ENCODE measurements around the gene CCDC92B.
A peak's percentile ranks its signal among the peaks of the same experiment; 100 is the strongest.

The CCDC92B gene

DNA sequence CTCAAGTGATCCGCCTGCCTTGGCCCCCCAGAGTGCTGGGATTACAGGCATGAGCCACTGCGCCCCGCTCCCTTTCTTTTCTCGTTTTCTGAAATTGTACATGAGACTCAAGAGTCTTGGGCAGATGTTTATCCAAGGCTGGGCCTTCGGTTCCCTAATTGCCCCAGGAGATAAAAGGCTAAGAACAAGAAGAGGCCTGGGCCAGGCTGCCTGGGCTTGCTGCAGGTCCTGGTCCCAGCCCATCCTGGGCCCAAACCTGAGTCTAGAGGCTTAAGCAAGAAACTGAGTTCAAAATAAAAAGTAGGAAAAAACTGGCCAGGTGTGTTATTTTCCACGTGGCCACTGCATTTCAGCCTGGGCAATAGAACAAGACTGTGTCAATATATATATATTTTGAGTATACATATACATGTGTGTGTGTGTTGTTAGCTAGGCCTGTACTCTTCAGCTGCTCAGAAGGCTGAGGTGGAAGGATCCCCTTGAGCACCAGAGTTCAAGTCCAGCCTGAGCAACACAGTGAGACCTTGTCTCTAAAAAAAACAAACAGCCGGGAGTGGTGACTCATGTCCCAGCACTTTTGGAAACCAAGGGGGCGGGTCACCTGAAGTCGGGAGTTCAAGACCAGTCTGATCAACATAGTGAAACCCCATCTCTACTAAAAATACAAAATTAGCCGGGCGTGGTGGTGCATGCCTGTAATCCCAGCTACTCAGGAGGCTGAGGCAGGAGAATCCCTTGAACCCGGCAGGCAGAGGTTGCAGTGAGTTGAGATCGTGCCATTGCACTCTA is 31.1 kb downstream of the CCDC92B start:
- no peak for DNase-seq

- no peak for DNase-seq
These were observed 32.8 kb downstream of the CCDC92B start for GRCh38 chr17:2716649-2717048.

DNA sequence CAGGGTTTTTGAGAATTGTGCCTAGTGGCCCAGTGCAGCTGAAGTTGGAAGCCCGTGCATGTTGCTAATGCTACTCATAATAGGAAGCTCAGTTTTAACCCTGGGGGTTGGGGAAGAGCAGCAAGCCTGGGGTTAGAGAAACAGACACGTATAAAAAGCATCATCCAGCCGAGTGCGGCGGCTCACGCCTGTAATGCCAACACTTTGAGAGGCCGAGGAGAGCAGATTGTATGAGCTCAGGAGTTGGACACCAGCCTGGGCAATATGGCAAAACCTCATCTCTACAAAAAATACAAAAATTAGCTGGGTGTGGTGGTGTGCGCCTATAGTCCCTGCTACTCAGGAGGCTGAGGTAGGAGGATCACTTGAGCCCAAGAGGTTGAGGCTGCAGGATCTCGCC is 35.6 kb downstream of the CCDC92B start:
- DNase-seq: no peak

GRCh38 chr17:2712300-2713043 is 37.0 kb downstream of the CCDC92B start:
- DNase-seq: no peak

DNA sequence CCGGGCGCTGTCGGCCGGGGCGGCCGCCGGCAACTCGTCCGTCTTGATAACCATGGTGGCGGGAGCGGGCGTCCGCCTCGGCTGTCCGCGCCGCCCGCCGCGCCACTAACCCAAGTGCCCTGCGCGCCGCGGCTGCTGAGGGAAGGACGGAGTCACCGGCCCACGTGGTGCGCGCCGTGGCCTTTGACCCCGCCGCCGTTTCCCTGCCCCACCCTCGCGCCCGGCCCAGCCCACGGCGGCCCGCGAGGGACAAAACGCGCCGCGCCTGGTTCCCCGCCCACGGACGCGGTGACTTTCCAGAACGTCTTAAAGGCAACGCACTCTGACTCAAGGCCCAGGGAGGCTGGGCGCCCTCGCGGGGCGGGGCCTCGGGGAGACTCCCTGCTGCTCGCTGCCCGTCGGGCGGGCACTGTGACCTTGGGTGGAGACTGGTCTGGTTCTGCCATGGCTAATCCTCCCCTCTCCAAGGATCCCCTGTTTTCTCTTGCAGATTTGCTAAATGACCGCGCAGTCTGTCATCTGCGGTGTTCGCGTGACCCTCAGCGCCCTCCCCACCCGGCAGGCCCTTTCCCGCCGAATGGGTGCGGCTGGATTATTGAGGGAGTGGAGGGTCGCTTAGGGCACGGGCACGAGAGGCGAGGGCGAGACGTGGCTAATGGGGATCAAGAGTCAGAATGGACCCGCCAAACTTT is 37.7 kb downstream of the CCDC92B start, which contains the start of gene CLUH:
Gene CLUH, minus strand, starts transcription at position 157 of the 692 bp plus-strand sequence. Its CDS starts 103 bp downstream, at position 54.
- peak; percentile 82 for DNase-seq

DNA sequence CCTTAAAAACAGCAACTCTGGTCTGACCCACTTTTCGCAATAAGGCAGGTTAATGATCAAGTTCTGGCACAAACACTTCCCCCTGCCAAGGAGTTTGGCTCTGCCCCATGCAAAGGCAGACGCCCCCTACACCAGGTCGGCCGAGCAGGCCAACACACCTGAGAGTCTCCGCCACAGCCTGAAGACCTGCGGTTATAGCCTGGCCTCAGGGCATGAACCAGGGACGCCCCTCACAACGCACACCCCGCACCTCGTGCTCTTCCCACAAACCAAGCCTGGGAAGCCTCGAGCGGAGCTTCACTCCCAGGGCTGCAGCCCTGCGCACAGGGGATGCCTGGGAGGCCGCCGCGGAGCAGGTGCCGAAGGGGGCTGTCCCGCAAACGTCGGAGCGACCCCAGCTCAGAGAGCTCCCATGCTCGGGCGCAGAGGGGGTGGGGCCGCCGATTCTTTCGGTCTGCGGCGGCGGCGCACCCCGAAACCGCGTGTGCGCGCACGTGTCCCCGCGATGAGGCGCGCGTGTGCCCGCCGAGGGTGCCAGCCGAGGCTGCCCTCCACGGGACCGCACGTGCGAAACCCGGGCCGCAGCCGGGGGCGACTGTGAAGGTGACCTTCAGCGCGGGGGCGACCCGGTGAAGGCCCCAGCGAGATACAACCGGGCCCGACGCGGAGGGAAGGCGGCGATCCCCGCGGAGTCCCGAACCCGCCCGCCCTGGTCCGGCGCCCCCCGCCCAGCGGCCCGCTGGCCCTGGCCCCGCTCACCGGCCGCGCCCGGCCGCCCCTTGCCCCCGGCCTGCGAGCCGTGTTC is 38.4 kb downstream of the CCDC92B start:
- no peak for DNase-seq

GRCh38 chr17:2710071-2710802 is 39.2 kb downstream of the CCDC92B start:
- no peak for DNase-seq

- no peak for DNase-seq
These were observed 40.2 kb downstream of the CCDC92B start for GRCh38 chr17:2709183-2709661.

DNA sequence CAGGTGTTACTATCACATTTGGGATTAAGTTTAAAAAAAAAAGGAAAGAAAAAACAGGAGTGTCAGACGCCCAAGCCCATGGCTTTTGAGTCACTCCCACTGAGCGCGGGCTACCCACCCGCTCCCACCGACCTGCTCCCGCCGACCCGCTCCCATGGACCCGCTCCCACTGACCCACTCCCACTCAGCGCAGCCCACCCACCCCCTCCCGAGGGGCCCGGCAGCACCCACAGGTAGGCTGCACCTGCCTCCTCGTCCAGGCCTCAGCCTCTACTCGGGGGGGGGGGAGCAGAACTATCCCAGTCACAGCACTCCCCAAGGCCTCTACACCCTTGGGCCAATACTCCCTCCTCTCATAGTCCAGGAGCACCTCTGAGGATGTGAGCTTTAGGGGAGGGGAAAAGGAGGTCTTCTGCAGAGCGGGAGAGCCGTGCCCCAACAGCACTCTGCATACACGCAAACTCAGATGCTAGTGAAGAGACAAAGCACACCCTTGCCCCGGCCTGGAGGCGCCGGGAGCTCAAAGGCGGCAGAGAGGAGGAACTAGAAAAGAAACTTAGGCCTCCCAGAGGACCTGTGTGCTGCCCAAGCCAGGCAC is 40.8 kb downstream of the CCDC92B start:
- no peak for DNase-seq

GRCh38 chr17:2707721-2708584 is 41.5 kb downstream of the CCDC92B start:
- no peak for DNase-seq

- DNase-seq: no peak
These were observed 42.4 kb downstream of the CCDC92B start for GRCh38 chr17:2706911-2707510.

DNA sequence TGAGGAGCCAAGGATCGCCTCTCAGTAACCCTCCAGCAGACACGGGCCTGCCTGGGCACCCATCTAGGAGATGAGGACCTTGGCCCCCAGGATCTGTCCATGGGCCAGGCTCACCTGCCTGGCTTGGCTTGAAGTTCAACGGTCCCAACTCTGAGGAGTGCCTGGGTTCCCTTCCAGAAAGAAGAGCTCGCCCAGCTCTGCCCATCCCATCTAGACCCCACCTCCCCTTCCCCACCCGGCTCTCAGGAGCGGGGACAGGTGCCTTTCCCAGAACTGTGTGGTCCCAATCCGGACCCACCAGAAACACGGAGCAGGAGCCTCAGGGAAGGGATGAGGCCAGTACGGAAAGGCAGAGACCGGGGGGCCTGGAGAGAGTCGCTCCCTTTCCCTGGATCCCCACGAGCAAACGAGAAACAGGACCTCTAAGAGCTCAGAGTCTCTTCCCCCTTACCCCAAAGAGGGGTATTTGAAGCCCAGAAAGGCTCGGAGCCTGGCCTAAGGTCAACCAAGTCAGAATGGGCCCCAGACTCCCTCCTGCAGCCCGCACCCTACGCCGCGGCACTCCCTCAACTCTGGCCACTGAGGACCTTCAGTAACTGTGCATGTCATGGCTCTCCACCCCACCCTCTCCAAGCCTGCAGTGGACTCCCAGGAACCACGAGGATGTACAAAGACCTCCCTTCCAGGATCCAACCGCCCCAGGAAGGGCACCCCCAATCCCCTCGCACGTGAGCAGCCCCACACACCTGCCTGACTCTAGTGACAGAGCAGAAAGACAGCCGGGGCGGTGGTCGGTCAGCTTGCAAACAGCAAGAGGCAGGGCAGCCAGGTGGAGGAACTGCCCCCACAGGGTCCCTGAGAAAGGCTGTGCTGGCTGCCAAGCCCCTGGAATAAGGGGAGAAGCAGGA is 43.3 kb downstream of the CCDC92B start:
- no peak for DNase-seq

GRCh38 chr17:2705263-2705662 is 44.2 kb downstream of the CCDC92B start:
- DNase-seq: no peak

DNA sequence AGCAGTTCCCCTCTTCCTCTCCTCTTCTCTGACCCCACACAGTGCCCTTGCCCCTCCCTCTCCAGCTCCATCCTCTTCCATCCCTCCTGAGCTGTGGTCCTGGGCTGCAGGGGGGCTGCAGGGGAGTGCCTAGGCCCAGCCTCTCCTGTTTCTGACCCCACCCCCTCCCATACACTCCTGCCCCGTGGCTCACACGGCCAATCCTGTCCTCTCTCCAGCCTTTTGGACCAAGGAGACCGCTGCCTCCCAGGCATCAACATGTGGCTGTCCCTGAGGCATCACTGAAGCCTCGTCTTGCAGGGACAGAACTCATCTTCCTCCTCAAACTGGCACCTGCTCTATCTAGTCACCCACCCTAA is 44.6 kb downstream of the CCDC92B start:
- DNase-seq: no peak

DNA sequence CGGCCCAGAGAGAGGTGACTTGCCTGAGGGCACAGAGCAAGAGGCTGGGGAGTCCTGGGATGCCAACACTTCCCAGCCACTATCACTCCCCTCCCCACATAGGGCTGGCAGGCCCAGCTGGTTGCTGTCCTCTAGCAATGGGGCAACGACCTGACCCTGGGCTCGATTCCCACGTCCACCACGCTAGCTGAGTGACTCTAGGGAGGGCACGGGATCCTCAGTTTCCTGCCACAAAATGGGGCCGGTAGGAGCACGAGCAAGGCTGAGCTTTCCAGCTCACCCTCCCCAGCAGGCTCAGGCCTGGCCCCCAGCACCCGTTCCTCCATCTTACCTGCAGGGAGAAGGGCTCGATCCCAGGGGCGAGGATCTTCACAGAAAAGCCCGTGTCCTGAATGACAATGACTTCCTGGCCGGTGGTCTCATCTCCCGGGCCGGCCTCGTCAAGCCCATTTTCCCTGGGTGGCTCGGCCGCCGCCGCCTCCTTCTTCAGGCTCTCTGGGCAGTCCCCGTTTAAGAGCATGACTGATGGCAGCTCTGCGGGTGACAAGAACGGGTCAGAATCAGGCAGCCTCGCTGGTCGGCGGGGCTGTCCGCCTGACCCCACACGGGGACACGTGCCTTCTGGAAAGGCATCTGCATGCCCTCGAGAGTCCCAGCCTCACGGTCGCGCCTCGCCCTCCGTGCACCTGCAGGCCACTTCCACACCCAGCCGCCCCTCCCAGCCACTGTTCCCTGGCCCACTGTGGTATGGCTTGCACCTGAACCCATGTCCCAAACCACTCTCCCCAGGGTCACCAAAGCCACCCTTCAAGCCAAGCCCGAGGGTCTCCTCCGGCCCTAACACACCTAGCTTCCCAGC is 45.2 kb downstream of the CCDC92B start:
- no peak for DNase-seq

- DNase-seq: no peak
These were observed 45.8 kb downstream of the CCDC92B start for GRCh38 chr17:2703606-2704005.

DNA sequence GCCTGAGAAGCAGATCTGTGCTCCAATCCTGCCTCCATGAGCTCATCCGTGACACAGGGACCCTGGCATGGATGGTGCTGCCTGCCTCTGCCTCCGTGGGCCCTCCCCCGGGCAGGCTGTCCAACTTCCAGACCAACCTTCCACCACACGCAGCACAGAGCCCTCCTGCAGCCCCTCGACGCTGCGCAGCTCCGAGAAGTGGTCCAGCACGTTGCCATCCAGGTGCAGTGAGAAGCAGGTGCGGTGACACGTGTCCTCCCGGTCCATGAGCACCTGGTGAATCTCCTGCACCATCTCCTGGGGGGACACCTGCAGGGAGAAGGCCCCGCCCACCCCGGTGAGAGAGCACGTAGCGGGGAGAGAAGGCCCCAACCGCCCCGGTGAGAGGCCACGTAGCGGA is 46.3 kb downstream of the CCDC92B start:
- no peak for DNase-seq

All from KG1 (cell line).